Stomach (tissue), 4 donors: ENCODE results near the gene CXorf49B.
"Not testable (repeated sequence)": the region's sequence is repeated elsewhere in the genome, so short reads cannot be mapped to it uniquely, and the experiment has no call there.

Experiments used
- POLR2A ChIP-seq, 4 donors: fragments of 450-650 bp; IDR thresholded peaks; one replicate each; pipeline ENCODE4 v1.6.1; 2016; ENCODE audit warnings: antibody characterized with exemption in 4 of 4, control low read depth in 2 of 4, mild to moderate bottlenecking in 1 of 4, moderate library complexity in 1 of 4
- POLR2AphosphoS5 ChIP-seq, 3 donors: sonication (generic); formaldehyde crosslinking; IDR thresholded peaks; one replicate each; pipeline ENCODE4 v1.6.1; 2016; ENCODE audit warnings: antibody characterized with exemption in 3 of 3
- TF ChIP-seq, protein P1 (sequence below), 7 experiments: fragments of 450-650 bp in 4 of 7; fragments of 200-600 bp in 3 of 7; sonication (generic) in 3 of 7; IDR thresholded peaks; one replicate each; pipeline ENCODE4 v1.5.1; 2016 to 2019; ENCODE audit warnings: antibody characterized with exemption in 7 of 7, control low read depth in 2 of 7, mild to moderate bottlenecking in 1 of 7

GRCh38 chrX:71806450-71806849 is 43.3 kb downstream of the CXorf49B start:
- TF ChIP-seq, protein P1, sequence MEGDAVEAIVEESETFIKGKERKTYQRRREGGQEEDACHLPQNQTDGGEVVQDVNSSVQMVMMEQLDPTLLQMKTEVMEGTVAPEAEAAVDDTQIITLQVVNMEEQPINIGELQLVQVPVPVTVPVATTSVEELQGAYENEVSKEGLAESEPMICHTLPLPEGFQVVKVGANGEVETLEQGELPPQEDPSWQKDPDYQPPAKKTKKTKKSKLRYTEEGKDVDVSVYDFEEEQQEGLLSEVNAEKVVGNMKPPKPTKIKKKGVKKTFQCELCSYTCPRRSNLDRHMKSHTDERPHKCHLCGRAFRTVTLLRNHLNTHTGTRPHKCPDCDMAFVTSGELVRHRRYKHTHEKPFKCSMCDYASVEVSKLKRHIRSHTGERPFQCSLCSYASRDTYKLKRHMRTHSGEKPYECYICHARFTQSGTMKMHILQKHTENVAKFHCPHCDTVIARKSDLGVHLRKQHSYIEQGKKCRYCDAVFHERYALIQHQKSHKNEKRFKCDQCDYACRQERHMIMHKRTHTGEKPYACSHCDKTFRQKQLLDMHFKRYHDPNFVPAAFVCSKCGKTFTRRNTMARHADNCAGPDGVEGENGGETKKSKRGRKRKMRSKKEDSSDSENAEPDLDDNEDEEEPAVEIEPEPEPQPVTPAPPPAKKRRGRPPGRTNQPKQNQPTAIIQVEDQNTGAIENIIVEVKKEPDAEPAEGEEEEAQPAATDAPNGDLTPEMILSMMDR (IDR thresholded peaks at IDR 0.05): not testable (repeated sequence)
- TF ChIP-seq POLR2AphosphoS5, POLR2A (IDR thresholded peaks at IDR 0.05): not testable (repeated sequence)
